GM12873 (cell line): ENCODE results near the gene AKTIP.

Source experiments
- CTCF ChIP-seq: IDR thresholded peaks from 2 replicates; pipeline ENCODE4 v1.5.1; 2012; ENCODE audit warnings: low read depth, mild to moderate bottlenecking, moderate library complexity, low read length, control low read depth; ENCODE audit not compliant: insufficient read depth; ENCODE audit errors: missing control alignments

Gene AKTIP

DNA sequence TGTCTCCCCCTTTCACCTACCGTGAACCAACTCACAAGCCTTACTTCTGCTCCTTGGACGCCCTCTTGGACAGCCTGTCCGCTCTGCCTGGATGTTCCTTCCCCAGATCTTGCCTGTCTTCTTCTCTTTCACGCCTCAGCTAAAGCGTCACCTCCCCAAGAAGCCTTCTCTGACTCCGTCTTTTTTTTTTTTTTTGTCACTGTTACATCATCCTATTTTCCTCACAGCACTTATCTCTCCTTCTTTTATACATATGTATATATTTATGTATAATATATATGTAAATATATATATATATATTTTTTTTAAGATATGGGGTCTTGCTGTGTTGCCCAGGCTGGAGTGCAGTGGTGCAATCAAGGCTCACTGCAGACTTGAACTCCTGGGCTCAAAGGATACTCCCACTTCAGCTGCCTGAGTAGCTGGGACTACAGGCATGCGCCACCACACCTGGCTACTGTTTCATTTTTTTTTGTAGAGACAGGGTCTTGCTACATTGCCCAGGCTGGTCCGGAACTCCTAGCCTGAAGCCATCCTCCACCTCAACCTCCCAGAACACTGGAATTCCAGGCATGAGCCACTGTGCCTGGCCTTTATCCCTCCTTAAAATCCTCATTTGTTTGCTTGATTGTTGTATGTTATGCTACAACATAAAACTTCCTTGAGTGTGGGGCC is 16.5 kb upstream of the AKTIP start:
- TF ChIP-seq CTCF: no peak

GRCh38 chr16:53518550-53519416 is 15.8 kb upstream of the AKTIP start:
- no peak for TF ChIP-seq CTCF

- no peak for TF ChIP-seq CTCF
Observed at GRCh38 chr16:53517851-53518250, 14.8 kb upstream of the AKTIP start.

DNA sequence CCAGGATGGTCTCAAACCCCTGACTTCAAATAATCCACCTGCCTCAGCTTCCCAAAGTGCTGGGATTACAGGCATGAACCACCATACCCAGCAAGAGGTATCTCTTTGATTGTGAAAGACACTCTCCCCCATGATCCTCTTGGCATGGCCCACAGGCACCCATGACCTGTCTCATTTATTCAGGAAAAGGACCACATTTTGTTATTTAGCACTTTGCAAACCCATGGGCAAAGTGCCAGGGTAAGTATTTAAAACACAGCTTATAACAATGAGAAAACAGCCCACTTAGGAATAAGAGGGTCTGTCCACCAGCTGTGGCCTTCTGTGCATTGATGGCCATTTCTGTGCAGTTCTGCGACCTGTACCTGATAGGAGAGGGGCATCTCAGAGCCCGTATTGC is 12.8 kb upstream of the AKTIP start:
- no peak for TF ChIP-seq CTCF

GRCh38 chr16:53515259-53515658 is 12.2 kb upstream of the AKTIP start:
- TF ChIP-seq CTCF: no peak

DNA sequence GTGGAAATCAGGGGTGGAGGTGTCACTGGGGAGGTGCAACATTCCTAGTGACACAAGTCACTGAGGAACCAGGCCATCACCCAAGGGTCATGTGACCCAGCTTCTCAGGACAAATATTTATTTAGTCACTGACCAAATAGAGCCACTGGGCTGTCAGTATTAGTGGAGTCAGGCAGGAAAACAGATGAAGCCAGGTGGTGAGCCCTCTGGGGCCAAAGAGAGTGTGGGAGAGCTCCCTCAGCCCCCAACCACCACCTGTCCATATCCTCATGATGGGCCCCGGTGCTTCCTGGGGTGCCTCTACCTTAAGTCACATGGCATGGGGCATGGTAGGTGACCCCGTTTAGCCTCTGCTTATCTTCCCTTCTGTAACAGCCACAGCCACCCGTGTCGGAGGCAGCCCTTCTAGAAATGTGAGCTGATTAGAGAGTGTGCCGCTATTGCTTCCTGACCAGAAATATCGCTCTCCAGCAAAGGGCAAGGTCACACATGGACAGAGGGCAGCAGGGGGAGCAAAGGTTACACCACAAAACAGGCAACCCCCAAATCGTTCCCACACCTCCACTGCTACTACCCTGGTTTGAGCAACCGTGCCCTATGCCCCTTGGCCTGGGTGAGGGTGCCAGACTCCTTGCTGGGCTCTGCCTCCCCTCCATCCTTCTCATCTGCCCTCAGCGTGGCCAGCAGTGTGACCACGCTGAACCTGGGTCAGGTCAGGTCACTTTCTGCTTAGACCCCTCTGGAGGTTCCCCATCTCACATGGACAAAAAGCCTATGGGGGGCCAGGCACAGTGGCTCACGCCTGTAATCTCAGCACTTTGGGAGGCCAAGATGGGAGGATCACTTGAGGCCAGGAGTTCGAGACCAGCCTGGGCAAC is 8.6 kb upstream of the AKTIP start:
- TF ChIP-seq CTCF: peak; percentile 2

GRCh38 chr16:53511084-53511402 is 8.0 kb upstream of the AKTIP start:
- TF ChIP-seq CTCF: no peak
